Ramos (cell line): Measurements from ENCODE around the gene ARVCF.
"Not testable (repeated sequence)": the region's sequence is repeated elsewhere in the genome, so short reads cannot be mapped to it uniquely, and the experiment has no call there.

Experiments used
- in situ Hi-C: fragments of 300-500 bp; cut with MboI; formaldehyde crosslinking; loops from one replicate; pipeline ENCODE4 v1.14.3; 2022; ENCODE audit warnings: low sequenced_read_pairs; ENCODE audit not compliant: unreplicated experiment

The ARVCF gene

DNA sequence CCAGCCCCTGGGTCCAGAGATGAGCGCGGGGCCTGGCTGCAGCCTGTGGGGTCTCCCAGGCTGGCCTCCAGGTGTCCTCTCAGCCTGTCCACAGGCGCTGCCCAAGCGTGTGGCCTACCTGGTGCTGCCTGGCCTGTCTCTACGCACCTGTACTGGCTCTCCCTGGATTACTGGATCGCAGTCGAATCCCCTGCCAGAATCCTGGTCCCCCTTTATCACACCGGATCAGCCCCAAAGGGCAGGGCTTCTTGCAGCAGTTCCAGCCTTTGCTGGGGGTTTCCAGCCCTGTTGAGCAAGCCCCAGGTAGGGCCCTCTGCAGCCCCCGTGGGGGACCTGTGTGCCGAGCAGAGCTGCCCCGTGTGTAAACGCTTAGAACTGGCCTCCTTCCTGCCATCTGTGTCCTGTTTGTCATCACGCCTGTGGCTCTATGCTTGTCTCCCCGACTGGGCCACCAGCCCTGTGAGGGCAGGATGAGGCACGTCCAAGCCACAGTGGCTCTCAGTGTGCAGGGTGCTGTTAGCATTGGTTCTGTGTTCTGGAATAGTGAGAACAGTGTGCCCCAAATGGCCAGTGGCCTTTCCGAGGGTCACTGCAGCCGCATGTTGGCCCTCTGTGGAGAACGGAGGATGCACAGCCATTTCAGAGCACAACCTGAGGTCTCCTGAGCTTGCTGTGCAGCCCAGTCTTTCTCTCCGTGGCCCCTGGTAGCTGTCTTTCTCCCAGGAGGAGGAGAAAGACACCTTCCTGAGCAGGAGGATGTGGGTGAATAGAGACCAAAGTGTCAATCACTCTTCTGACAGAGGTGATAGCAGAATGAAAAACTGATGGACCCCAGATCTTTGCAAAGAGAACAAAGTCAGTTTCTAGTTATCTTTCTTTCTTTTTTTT, 61.1 kb downstream of the ARVCF start:
- in situ Hi-C loops: no loop called here

DNA sequence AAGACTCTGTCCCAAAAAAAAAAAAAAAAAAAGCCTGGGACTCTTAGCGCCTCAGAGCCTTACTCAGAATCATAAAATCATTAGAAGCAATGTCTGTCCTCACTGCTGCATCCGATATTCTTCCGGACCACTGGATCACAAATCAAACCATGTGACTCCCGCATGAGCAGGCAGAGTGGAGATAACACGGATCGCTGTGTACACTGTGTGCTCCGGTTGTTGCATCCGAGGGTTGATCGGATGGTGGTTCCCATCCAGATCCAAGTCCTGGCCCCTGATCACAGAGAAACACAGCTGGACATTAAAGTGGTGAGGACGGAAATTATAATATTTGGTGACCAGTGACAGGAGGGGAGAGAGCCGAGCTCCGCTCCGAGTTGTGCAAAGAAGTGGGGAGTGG, 65.3 kb downstream of the ARVCF start:
- in situ Hi-C loops: no loop called here

DNA sequence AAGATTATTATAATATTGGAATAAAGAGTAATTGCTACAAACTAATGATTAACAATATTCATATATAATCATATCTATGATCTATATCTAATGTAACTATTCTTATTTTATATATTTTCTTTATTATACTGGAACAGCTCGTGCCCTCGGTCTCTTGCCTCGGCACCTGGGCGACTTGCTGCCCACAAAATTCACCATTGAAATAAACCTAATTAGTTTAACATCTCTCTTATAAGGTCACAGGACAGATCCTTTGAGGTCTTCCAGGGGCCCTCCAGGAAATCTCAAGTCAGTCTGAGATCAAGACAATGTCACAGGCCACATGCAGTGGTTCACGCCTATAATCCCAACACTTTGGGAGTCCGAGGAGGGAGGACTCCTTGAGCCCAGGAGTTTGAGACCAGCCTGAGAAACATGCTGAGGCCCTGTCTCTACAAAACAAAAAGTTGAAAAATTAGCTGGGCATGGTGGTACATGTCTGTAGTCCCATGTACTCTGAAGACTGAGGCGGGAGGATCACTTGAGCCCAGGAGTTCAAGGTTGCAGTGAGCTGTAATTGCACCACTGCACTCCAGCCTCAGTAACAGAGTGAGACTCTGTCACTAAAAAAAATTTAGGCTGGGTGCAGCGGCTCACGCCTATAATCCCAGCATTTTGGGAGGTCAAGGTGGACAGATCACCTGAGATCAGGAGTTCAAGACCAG, 68.4 kb downstream of the ARVCF start:
- in situ Hi-C loops: no loop called here

- in situ Hi-C loops: no loop called here
Observed at GRCh38 chr22:19943082-19944026, 73.3 kb downstream of the ARVCF start.

- in situ Hi-C loops: no loop called here
Observed at GRCh38 chr22:19942157-19943081, 74.2 kb downstream of the ARVCF start.

DNA sequence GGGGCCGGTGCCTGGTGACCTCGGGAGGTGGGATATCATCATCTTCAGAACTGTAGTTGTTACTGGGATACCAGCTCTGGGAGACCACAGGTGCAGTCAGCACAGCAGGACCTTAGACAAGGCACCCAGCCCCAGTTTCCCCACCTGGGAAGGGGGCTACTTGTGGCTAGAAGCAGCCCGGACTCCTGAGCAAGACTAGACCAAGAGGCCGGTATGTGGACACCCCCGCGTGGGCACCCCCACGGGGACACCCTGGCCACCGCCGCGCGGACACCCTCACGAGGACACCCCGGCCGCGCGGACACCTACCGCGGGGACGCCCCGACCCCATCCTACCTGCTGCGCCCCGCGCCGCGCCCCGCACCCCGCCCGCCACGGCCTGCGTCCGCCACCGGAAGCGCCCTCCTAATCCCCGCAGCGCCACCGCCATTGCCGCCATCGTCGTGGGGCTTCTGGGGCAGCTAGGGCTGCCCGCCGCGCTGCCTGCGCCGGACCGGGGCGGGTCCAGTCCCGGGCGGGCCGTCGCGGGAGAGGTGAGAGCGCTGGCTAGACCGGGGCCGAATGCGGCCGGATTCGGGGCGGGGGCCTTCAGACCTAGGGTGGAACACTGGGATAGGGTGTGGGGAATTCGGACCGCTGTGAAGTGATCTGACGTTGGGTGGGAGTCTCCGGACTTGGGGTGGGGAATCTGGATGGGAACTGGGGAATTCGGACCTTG, 75.1 kb downstream of the ARVCF start, which contains the start of the genes COMT and TXNRD2:
TSS of gene COMT (plus strand) at position 408 of the 718 bp plus-strand sequence. CDS start 20,755 bp downstream, outside the sequence.
TSS of gene TXNRD2 (minus strand) at position 454 of the 718 bp plus-strand sequence. CDS start at position 439, 15 bp downstream.
- in situ Hi-C loops: no loop called here

- in situ Hi-C loops: no loop called here
Observed at GRCh38 chr22:19940536-19941364, 75.9 kb downstream of the ARVCF start.

DNA sequence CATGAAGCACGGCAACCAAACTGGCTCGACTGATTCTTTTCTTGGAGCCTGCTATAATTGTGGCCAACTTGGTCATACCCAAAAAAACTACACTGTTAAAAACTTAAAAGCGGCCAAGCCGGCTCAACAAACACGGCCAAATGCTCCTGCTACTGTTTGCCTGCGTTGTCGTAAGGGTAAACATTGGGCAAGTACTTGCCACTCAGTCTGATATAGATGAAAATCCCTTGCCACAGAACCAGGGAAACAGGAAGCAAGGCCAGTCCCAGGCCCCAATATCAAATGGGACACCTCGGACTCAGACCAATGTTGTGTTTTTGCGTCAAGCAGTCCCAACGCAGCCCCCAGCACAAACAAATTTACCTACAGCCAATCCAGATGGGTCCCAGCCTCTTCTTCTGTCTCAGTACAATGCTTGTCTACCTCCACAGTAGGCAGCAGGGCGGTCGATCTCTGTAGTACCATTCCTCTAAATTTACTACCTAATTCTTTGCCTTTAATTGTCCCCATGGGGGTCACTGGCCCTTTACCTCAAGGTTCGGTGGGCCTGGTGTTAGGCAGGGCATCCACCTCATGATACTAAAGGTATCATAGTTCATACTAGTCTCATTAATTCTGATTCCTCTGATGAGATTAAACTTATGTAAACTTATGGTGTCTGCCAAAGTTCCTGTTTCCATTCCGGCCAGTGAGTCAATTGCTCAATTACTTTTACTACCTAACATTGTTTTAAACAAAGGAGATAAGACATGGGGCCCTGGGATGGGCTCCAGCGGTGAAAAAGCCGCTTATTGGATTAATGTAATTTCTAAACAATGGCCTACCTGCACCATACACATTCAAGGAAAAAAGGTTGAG, 78.8 kb downstream of the ARVCF start:
- in situ Hi-C loops: no loop called here

DNA sequence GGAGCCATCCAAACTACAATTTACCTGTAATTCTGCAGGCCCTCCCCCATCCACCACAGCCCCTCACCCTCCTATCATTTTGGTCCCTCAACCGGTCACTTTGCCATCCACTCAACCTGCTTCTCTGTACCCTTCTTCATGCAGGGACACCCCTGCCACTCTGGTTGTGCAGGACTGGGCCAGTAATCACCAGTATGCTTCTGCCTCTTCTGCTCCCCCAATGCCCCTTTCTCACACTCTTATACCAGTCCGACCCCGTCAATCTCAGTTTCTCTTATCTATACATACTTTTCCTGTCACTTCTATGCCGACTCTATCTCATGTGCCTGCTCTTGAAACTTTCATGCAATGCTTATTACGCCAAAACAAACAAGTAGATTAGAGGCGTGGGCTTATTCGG, 80.1 kb downstream of the ARVCF start:
- in situ Hi-C loops: no loop called here

GRCh38 chr22:19935123-19935718, 81.4 kb downstream of the ARVCF start:
- in situ Hi-C loops: not testable (repeated sequence)

DNA sequence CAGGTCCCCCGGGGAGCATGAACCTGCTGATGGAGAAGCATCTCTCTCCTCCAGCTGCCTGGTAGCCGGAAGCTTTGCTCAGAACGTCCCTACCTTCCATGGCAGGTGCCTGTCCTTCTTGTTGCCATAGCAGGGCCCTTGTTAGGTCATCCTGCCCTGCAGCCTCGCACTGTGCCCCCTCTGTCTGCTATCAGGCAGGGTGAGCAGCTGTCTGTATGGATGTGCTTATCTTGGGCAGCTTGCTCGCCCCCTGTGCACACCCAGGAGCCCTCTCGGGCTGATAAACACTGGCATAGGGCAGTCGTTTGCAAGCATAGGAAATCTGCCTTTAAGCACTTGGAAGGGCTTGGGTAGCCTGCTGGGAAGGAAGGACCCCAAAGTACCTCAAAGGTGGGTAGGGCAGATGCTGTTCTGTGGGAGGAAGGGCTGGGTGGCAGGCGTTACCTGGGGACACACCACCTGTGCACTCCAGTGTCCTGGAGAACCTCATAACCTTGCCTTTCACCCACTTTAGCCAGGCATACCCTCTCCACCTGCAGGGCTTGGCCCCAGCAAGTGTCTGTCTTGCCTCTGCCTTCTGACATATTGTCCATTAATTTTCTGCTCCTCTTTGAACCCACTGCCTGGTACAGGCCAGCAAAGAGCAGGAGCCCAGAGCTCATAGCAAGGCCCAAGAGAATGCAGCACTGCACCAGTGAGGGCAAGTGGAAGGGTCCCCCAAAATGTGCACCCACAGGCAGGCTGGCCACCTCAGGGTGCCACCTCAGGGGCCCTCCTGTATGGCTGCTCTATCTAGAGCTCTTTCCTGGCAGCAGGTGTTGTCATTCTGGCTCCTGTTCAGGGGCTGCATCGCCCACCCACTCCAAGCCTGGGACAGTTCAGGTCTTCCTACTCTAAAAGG, 83.0 kb downstream of the ARVCF start:
- in situ Hi-C loops: no loop called here

GRCh38 chr22:19932367-19933206, 84.0 kb downstream of the ARVCF start:
- in situ Hi-C loops: no loop called here

- in situ Hi-C loops: no loop called here
Observed at GRCh38 chr22:19931514-19931913, 85.1 kb downstream of the ARVCF start.
